NB4 (cell line): Measurements from ENCODE around the gene LMO4.

ENCODE experiments used
- CTCF ChIP-seq: IDR thresholded peaks from one replicate; pipeline ENCODE4 v1.5.1; 2012; ENCODE audit warnings: low read depth, low read length
- POLR2A ChIP-seq: IDR thresholded peaks from 2 replicates; pipeline ENCODE4 v1.6.1; 2011; ENCODE audit warnings: mild to moderate bottlenecking; ENCODE audit not compliant: insufficient read length; ENCODE audit errors: extremely low read depth

DNA sequence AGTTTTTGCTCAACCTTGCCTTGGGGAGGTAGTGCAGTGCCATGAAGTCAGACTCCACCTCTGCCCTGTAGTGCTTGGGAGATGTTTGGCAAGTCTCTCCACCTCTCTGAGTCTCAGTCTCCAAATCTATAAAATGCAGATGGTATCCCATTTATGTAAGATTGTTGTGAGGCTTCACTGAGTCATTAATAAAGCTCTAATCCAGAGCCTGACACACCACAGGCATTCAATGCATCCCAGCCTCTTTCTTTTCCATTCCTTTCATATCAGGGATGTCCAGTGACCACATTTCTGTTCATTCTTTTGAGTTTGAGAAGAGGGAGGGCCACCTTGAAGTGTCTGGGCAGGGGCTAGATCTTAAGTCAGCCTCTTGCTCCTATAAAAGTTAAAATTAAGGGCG, 37.6 kb upstream of the LMO4 start:
- TF ChIP-seq CTCF = no peak
- no peak for TF ChIP-seq POLR2A
